Parathyroid adenoma (tissue), 2 donors: ENCODE data around the gene FLNB.

Source experiments
- H2AFZ ChIP-seq: fragments of 300-600 bp; sonication (generic); one replicate; pipeline ENCODE4 v1.7.0; 2017; ENCODE audit warnings: antibody characterized with exemption, mild to moderate bottlenecking
- H3K27ac ChIP-seq: fragments of 300-600 bp; sonication (generic); one replicate; pipeline ENCODE4 v1.7.0; 2017
- H3K27me3 ChIP-seq: fragments of 300-600 bp; sonication (generic); one replicate; pipeline ENCODE4 v1.7.0; 2017; ENCODE audit warnings: low read length; ENCODE audit not compliant: control insufficient read depth, insufficient read depth
- H3K36me3 ChIP-seq: fragments of 300-600 bp; sonication (generic); one replicate; pipeline ENCODE4 v1.7.0; 2017; ENCODE audit warnings: low read length; ENCODE audit not compliant: control insufficient read depth, insufficient read depth
- H3K4me1 ChIP-seq: fragments of 300-600 bp; sonication (generic); one replicate; pipeline ENCODE4 v1.7.0; 2017; ENCODE audit warnings: control low read depth
- H3K4me2 ChIP-seq: fragments of 300-600 bp; sonication (generic); one replicate; pipeline ENCODE4 v1.7.0; 2017; ENCODE audit warnings: low read length
- H3K4me3 ChIP-seq: fragments of 300-600 bp; sonication (generic); one replicate; pipeline ENCODE4 v1.7.0; 2017; ENCODE audit warnings: low read depth, low read length
- H3K79me2 ChIP-seq: fragments of 300-600 bp; sonication (generic); one replicate; pipeline ENCODE4 v1.7.0; 2017; ENCODE audit warnings: control low read depth
- H3K9ac ChIP-seq: fragments of 300-600 bp; sonication (generic); one replicate; pipeline ENCODE4 v1.7.0; 2017; ENCODE audit warnings: mild to moderate bottlenecking
- H3K9me3 ChIP-seq: fragments of 300-600 bp; sonication (generic); one replicate; pipeline ENCODE4 v1.7.0; 2017; ENCODE audit warnings: low read length; ENCODE audit not compliant: control insufficient read depth
- CTCF ChIP-seq: fragments of 300-600 bp; sonication (generic); IDR thresholded peaks from one replicate; pipeline ENCODE4 v1.7.0; 2017; ENCODE audit warnings: antibody characterized with exemption, mild to moderate bottlenecking
- donor health status: primary hyperparathyroidism.

FLNB gene

GRCh38 chr3:58090351-58090750 is 82.1 kb downstream of the FLNB start:
- Histone ChIP-seq H3K9ac (no peak overlapping the region), H3K27ac (no peak overlapping the region), H3K27me3 (no peaks in the 10 kb centered on the region), H3K79me2 (peaks cover 7% of the 10 kb centered on the region), H3K4me3 (no peak overlapping the region), H3K36me3 (no peaks in the 10 kb centered on the region), H2AFZ (no peak overlapping the region), H3K4me2 (no peak overlapping the region), H3K9me3 (no peaks in the 10 kb centered on the region), H3K4me1 (peaks cover 1% of the 10 kb centered on the region)
- no peak for TF ChIP-seq CTCF

- Histone ChIP-seq H3K79me2 (peaks cover 7% of the 10 kb centered on the region), H3K36me3 (no peaks in the 10 kb centered on the region), H3K4me2 (no peak overlapping the region), H3K4me3 (no peak overlapping the region), H3K27me3 (no peaks in the 10 kb centered on the region), H3K9me3 (no peaks in the 10 kb centered on the region), H3K4me1 (no peaks in the 10 kb centered on the region), H3K9ac (no peak overlapping the region), H2AFZ (no peak overlapping the region), H3K27ac (no peak overlapping the region)
- no peak for TF ChIP-seq CTCF
Measured at GRCh38 chr3:58092521-58092920, 84.3 kb downstream of the FLNB start.

- Histone ChIP-seq H3K4me2 (no peak overlapping the region), H3K9me3 (no peaks in the 10 kb centered on the region), H3K4me1 (no peaks in the 10 kb centered on the region), H3K79me2 (peaks cover 3% of the 10 kb centered on the region), H3K9ac (no peak overlapping the region), H3K36me3 (no peaks in the 10 kb centered on the region), H3K4me3 (no peak overlapping the region), H3K27me3 (no peaks in the 10 kb centered on the region), H2AFZ (no peak overlapping the region), H3K27ac (no peak overlapping the region)
- TF ChIP-seq CTCF, result no peak
Measured at GRCh38 chr3:58093574-58094195, 85.5 kb downstream of the FLNB start.

- no peak overlapping the region for H3K4me2 ChIP-seq
- no peak overlapping the region for H2AFZ ChIP-seq
- no peaks in the 10 kb centered on the region for H3K36me3 ChIP-seq
- TF ChIP-seq CTCF, result no peak
- H3K4me1 ChIP-seq, result no peaks in the 10 kb centered on the region
- H3K27me3 ChIP-seq, result no peaks in the 10 kb centered on the region
- no peaks in the 10 kb centered on the region for H3K9me3 ChIP-seq
- no peak overlapping the region for H3K9ac ChIP-seq
- H3K4me3 ChIP-seq, result no peak overlapping the region
- no peak overlapping the region for H3K27ac ChIP-seq
- no peaks in the 10 kb centered on the region for H3K79me2 ChIP-seq
Measured at GRCh38 chr3:58094657-58095056, 86.4 kb downstream of the FLNB start.

GRCh38 chr3:58095603-58096138 is 87.4 kb downstream of the FLNB start:
- Histone ChIP-seq H3K36me3 (no peaks in the 10 kb centered on the region), H2AFZ (no peak overlapping the region), H3K9me3 (no peaks in the 10 kb centered on the region), H3K9ac (no peak overlapping the region), H3K27me3 (no peaks in the 10 kb centered on the region), H3K4me3 (peak overlapping the region; percentile 9), H3K4me1 (no peaks in the 10 kb centered on the region), H3K79me2 (no peaks in the 10 kb centered on the region), H3K27ac (no peak overlapping the region), H3K4me2 (no peak overlapping the region)
- no peak for TF ChIP-seq CTCF
